Measurements from ENCODE around the gene TFB2M.
"Not testable (repeated sequence)": the region's sequence is repeated elsewhere in the genome, so short reads cannot be mapped to it uniquely, and the experiment has no call there.

Gene TFB2M

DNA sequence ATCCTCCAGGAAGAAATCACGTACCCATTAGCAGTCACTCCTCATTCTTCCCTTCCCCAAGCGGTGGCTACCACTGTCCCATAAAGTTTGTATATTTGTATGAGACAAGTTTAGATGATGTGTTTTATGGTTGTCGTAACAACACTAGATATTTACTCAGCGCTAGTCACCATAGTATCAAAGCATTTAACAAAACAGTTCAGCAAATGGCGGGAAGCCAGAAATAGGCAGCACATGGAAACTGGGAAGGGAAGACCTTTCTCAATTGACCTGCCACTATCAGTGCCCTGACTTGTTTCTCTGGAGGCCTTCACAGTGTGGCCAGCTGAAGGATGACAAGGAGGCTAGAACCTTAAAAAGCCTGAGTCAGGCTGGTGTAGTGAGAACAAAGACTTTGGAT lies 31.3 kb upstream of the TFB2M start:
- H3K9ac ChIP-seq (ENCODE audit: low read length) = no peak overlapping the region
- H3K4me1 ChIP-seq (ENCODE audit: control insufficient read depth, insufficient read depth, low read length) = no peaks in the 10 kb centered on the region
- no peaks in the 10 kb centered on the region for H3K27me3 ChIP-seq (ENCODE audit: control insufficient read depth, insufficient read depth, low read length)
- H3K36me3 ChIP-seq (ENCODE audit: control insufficient read depth, insufficient read depth, low read length) = peaks cover 14% of the 10 kb centered on the region; the same call in 1 of the 2 replicates
- no peak overlapping the region for H3K4me3 ChIP-seq (ENCODE audit: low read depth, low read length)
- no peak overlapping the region for H3K27ac ChIP-seq (ENCODE audit: low read depth, low read length)
- no peaks in the 10 kb centered on the region for H3K9me3 ChIP-seq (ENCODE audit: control insufficient read depth, insufficient read depth, low read depth, low read length)

DNA sequence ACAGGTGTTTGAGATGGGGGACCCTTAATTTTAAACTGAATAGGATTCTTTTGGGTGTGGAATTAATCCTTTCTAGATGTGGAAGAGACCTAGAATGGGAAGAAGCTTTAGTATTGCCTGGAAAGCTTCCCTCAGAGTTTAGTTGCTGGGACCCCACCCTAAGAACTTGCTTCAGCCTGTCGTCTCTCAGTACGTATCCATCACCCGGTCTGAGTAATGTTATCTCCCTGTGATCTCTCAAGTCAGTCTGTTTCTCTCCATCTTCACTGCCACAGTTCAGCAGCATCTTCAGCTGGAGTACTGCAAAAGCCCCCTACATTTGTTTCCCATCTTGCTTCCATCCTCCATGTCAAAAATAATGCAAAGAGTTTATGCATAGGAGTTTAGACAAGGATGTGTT lies 29.1 kb upstream of the TFB2M start:
- H3K36me3 ChIP-seq (ENCODE audit: control insufficient read depth, insufficient read depth, low read length) = peaks cover 21% of the 10 kb centered on the region

DNA sequence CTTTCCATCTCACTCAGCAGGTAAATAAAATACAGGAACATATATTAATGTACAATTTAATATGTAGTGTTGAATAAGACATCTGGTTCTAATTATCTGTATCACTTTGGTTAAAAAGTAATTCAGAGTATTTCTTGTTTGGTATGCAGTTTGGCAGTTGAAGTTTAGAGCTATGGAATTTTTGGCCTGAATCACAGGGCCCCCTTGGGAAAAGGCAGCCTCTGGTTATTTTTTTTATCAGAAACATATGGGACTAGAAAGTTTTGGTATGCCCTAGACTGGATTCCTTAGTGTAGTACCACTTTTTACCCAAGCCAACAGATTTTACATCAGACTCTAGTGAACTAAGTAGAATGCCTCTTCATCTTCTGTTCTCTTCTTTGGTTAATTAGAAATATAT lies 26.6 kb upstream of the TFB2M start:
- Histone ChIP-seq H3K27me3 (ENCODE audit: control insufficient read depth, insufficient read depth, low read length) (no peaks in the 10 kb centered on the region), H3K9ac (ENCODE audit: low read length) (no peak overlapping the region), H3K4me1 (ENCODE audit: control insufficient read depth, insufficient read depth, low read length) (no peaks in the 10 kb centered on the region), H3K27ac (ENCODE audit: low read depth, low read length) (no peak overlapping the region), H3K9me3 (ENCODE audit: control insufficient read depth, insufficient read depth, low read depth, low read length) (no peaks in the 10 kb centered on the region), H3K36me3 (ENCODE audit: control insufficient read depth, insufficient read depth, low read length) (peaks cover 21% of the 10 kb centered on the region), H3K4me3 (ENCODE audit: low read depth, low read length) (no peak overlapping the region)

More for the DNA sequence above, 29.1 kb upstream of the TFB2M start:
- no peak overlapping the region for H3K9ac ChIP-seq (ENCODE audit: low read length)
- H3K9me3 ChIP-seq (ENCODE audit: control insufficient read depth, insufficient read depth, low read depth, low read length) = no peaks in the 10 kb centered on the region
- no peaks in the 10 kb centered on the region for H3K27me3 ChIP-seq (ENCODE audit: control insufficient read depth, insufficient read depth, low read length)
- no peak overlapping the region for H3K4me3 ChIP-seq (ENCODE audit: low read depth, low read length)
- no peak overlapping the region for H3K27ac ChIP-seq (ENCODE audit: low read depth, low read length)
- H3K4me1 ChIP-seq (ENCODE audit: control insufficient read depth, insufficient read depth, low read length) = no peaks in the 10 kb centered on the region

DNA sequence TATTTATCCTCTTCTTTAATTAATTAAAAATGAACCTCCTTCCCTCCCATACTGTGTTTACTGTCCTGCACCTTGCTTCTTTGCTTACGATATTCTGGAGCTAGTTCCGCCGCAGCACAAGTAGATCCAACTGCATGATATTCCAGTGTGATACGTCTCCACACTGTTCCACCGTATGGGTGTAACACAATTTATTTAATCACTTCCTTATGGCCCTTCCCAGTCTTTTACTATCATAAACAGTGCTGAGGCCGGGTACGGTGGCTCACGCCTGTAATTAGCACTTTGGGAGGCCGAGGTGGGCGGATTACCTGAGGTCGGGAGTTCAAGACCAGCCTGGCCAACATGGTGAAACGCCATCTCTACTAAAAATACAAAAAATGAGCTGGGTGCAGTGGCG lies 25.9 kb upstream of the TFB2M start:
- Histone ChIP-seq H3K4me1 (ENCODE audit: control insufficient read depth, insufficient read depth, low read length) (no peaks in the 10 kb centered on the region), H3K27me3 (ENCODE audit: control insufficient read depth, insufficient read depth, low read length) (no peaks in the 10 kb centered on the region), H3K9me3 (ENCODE audit: control insufficient read depth, insufficient read depth, low read depth, low read length) (no peaks in the 10 kb centered on the region), H3K9ac (ENCODE audit: low read length) (no peak overlapping the region), H3K36me3 (ENCODE audit: control insufficient read depth, insufficient read depth, low read length) (peaks cover 21% of the 10 kb centered on the region), H3K4me3 (ENCODE audit: low read depth, low read length) (no peak overlapping the region), H3K27ac (ENCODE audit: low read depth, low read length) (no peak overlapping the region)

DNA sequence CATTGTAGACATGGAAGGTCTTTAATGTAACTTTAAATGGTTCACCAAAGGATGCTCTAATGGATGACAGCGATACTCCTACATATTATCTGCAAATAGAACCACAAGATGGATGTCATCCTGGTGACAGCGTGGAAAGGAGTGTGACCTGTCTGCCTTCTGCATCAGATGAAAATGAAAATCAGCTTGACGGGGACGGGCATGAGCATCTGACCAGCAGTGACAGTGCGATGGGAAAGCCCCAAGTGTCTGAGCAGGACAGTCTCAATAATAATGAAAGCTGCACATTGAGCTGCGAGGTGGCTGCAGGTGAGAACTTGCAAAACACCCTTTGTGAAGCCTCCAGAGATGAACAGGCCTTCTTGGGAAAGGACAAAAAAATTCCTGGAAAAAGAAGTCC lies 25.4 kb upstream of the TFB2M start:
- H3K4me3 ChIP-seq (ENCODE audit: low read depth, low read length) = no peak overlapping the region
- H3K27ac ChIP-seq (ENCODE audit: low read depth, low read length) = no peak overlapping the region
- H3K36me3 ChIP-seq (ENCODE audit: control insufficient read depth, insufficient read depth, low read length) = peaks cover 19% of the 10 kb centered on the region
- no peaks in the 10 kb centered on the region for H3K9me3 ChIP-seq (ENCODE audit: control insufficient read depth, insufficient read depth, low read depth, low read length)
- H3K9ac ChIP-seq (ENCODE audit: low read length) = no peak overlapping the region
- no peaks in the 10 kb centered on the region for H3K27me3 ChIP-seq (ENCODE audit: control insufficient read depth, insufficient read depth, low read length)
- H3K4me1 ChIP-seq (ENCODE audit: control insufficient read depth, insufficient read depth, low read length) = no peaks in the 10 kb centered on the region

DNA sequence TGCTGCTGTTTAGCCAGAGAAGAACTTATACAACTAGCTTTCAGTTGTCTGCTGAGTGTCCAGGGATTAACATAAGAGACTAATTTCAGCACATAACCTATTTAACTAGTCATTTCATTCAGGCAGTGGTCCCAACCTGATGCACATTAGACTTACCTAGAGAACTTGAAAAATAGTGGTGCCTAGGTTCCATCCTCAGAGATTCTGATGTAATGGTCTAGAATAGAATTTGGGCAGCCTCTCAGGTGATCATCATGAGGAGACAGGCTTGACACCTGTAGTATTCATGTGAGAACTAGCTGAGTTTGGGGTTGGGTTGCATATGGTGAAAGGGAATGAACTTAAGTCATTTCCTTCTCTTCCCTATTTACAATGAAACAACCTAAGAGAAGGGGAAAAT lies 25.0 kb upstream of the TFB2M start:
- H3K4me3 ChIP-seq (ENCODE audit: low read depth, low read length) = no peak overlapping the region
- H3K4me1 ChIP-seq (ENCODE audit: control insufficient read depth, insufficient read depth, low read length) = no peaks in the 10 kb centered on the region
- no peak overlapping the region for H3K27ac ChIP-seq (ENCODE audit: low read depth, low read length)
- H3K9me3 ChIP-seq (ENCODE audit: control insufficient read depth, insufficient read depth, low read depth, low read length) = no peaks in the 10 kb centered on the region
- no peaks in the 10 kb centered on the region for H3K27me3 ChIP-seq (ENCODE audit: control insufficient read depth, insufficient read depth, low read length)
- no peak overlapping the region for H3K9ac ChIP-seq (ENCODE audit: low read length)
- H3K36me3 ChIP-seq (ENCODE audit: control insufficient read depth, insufficient read depth, low read length) = peaks cover 18% of the 10 kb centered on the region

DNA sequence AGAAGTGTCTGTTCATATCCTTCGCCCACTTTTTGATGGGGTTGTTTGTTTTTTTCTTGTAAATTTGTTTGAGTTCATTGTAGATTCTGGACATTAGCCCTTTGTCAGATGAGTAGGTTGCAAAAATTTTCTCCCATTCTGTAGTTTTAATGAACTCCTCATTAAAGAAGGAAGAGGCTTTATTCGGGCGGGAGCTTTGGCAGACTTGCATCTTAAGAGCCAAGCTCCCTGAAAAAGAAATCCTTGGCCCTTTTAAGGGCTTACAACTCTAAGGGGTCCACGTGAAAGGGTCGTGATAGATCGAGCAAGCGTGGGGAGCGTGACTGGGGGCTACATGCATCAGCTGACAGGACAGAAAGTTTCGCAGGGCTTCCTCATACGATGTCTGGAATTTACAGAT lies 23.9 kb upstream of the TFB2M start:
- not testable (repeated sequence) for H3K4me1 ChIP-seq (ENCODE audit: control insufficient read depth, insufficient read depth, low read length); H3K27me3 ChIP-seq (ENCODE audit: control insufficient read depth, insufficient read depth, low read length); H3K9me3 ChIP-seq (ENCODE audit: control insufficient read depth, insufficient read depth, low read depth, low read length); H3K27ac ChIP-seq (ENCODE audit: low read depth, low read length); H3K4me3 ChIP-seq (ENCODE audit: low read depth, low read length); H3K9ac ChIP-seq (ENCODE audit: low read length)
- H3K36me3 ChIP-seq (ENCODE audit: control insufficient read depth, insufficient read depth, low read length) = peaks cover 16% of the 10 kb centered on the region

DNA sequence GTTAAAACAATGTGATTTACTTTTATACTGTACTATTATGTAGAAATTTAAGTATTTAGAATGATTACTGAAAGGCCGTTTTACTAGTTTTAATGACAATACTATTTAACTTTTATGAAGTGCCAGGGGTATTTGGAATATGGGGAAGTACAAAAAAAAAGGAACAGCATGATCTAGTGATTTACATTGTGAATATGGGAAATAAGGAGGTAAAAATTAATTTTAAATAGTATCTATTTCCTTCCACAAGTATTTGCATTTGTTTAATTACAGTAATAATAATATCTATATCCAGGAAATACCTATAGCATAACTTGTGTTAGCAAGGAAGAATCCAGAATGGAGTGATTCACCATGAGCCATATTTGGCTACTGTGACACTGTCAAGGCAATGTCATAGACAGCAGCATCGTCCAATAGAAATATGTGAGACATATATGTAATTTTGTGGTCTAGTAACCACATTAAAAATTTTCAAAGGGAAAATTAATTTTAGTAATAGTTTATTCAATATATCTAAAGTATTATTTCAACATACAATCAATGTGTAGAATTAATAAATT lies 22.2 kb upstream of the TFB2M start:
- no peak overlapping the region for H3K27ac ChIP-seq (ENCODE audit: low read depth, low read length)
- H3K27me3 ChIP-seq (ENCODE audit: control insufficient read depth, insufficient read depth, low read length) = no peaks in the 10 kb centered on the region
- H3K9ac ChIP-seq (ENCODE audit: low read length) = no peak overlapping the region
- H3K9me3 ChIP-seq (ENCODE audit: control insufficient read depth, insufficient read depth, low read depth, low read length) = no peaks in the 10 kb centered on the region
- H3K36me3 ChIP-seq (ENCODE audit: control insufficient read depth, insufficient read depth, low read length) = peaks cover 18% of the 10 kb centered on the region
- H3K4me3 ChIP-seq (ENCODE audit: low read depth, low read length) = no peak overlapping the region
- no peaks in the 10 kb centered on the region for H3K4me1 ChIP-seq (ENCODE audit: control insufficient read depth, insufficient read depth, low read length)

DNA sequence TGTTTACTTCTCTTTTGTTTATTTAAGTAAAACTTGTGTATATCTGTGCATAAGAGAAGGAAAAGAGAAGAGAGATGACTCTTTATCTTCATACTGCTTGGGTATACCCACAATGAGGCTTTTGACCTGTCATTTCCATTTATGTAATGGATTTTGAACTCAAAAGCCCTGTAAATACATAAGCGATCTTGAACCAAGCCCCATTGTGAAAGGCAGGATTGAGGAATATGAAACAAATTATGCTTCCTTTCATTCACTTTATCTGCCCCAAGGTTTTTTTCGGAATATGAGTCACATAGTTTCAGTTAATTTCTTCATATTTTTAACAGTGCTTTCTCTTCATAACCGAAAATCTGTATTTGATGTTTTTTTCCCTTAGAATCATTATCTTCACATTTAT lies 21.5 kb upstream of the TFB2M start:
- Histone ChIP-seq H3K9ac (ENCODE audit: low read length) (no peak overlapping the region), H3K36me3 (ENCODE audit: control insufficient read depth, insufficient read depth, low read length) (peaks cover 15% of the 10 kb centered on the region)

DNA sequence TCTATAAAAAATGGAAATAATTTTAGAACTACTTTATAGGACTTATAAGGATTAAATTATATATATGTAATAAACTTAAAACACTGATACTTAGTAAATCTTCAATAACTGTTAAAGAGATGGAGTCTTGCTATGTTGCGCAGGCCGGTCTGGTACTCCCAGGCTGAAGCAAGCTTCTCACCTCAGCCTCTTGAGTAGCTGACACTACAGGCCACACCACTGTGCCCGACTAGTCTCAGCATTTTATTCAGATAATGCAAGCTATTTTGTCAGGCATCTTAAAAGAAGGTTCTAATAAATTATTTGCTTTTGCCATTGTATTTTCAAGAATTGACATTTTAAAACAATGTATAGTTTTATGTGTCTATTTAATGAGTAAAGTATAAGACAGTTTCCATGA lies 21.0 kb upstream of the TFB2M start:
- Histone ChIP-seq H3K4me3 (ENCODE audit: low read depth, low read length) (no peak overlapping the region), H3K9me3 (ENCODE audit: control insufficient read depth, insufficient read depth, low read depth, low read length) (no peaks in the 10 kb centered on the region), H3K9ac (ENCODE audit: low read length) (no peak overlapping the region), H3K4me1 (ENCODE audit: control insufficient read depth, insufficient read depth, low read length) (no peaks in the 10 kb centered on the region), H3K36me3 (ENCODE audit: control insufficient read depth, insufficient read depth, low read length) (peaks cover 11% of the 10 kb centered on the region), H3K27me3 (ENCODE audit: control insufficient read depth, insufficient read depth, low read length) (no peaks in the 10 kb centered on the region), H3K27ac (ENCODE audit: low read depth, low read length) (no peak overlapping the region)

More for the DNA sequence above, 21.5 kb upstream of the TFB2M start:
- H3K27me3 ChIP-seq (ENCODE audit: control insufficient read depth, insufficient read depth, low read length) = no peaks in the 10 kb centered on the region
- no peak overlapping the region for H3K27ac ChIP-seq (ENCODE audit: low read depth, low read length)
- H3K4me3 ChIP-seq (ENCODE audit: low read depth, low read length) = no peak overlapping the region
- H3K9me3 ChIP-seq (ENCODE audit: control insufficient read depth, insufficient read depth, low read depth, low read length) = no peaks in the 10 kb centered on the region
- H3K4me1 ChIP-seq (ENCODE audit: control insufficient read depth, insufficient read depth, low read length) = no peaks in the 10 kb centered on the region

DNA sequence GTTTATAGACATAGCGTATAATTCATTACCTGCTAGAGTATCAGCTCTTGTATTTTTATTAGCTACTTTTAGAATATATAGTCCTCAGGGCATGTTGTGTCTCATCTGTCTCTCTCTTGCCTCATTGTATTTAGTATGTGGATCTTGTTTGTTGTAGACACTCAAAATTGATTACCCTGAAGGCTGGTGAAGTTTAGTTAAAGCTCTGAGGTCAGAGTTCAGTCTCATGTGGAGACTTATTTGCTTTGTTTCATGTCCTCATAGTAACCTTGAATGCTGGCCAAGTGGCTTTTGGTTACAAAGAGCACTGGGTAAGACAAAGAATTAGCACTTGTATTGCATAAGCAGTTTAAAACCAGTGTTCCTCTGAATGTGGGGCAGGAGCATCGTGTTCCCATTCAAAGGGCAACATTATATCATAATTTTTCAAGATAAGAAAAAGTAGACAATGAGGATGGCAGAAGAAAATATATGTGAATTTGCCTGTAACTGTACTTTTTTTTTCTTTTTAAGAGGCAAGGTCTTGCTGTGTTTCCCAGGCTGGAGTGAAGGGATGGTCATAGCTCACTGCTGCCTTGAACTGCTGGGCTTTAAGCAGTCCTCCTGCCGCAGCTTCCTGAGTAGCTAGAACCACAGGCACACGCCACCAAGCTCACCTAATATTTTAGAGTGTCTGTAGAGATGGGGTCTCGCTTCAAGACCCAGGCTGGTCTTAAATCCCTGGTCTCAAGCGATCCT lies 17.6 kb upstream of the TFB2M start:
- no peaks in the 10 kb centered on the region for H3K27me3 ChIP-seq (ENCODE audit: control insufficient read depth, insufficient read depth, low read length)
- peaks cover 4% of the 10 kb centered on the region; the same call in 1 of the 2 replicates for H3K36me3 ChIP-seq (ENCODE audit: control insufficient read depth, insufficient read depth, low read length)
- H3K9ac ChIP-seq (ENCODE audit: low read length) = no peak overlapping the region
- no peak overlapping the region for H3K4me3 ChIP-seq (ENCODE audit: low read depth, low read length)
- H3K27ac ChIP-seq (ENCODE audit: low read depth, low read length) = no peak overlapping the region
- H3K4me1 ChIP-seq (ENCODE audit: control insufficient read depth, insufficient read depth, low read length) = no peaks in the 10 kb centered on the region
- no peaks in the 10 kb centered on the region for H3K9me3 ChIP-seq (ENCODE audit: control insufficient read depth, insufficient read depth, low read depth, low read length)
